BJ (cell line): ENCODE results near the gene SLC10A7. TPM values are rescaled to one million over a fixed set of nuclear protein-coding genes. Genes with fewer than 3 reads are reported as not detected.
A peak's percentile ranks its signal among the peaks of the same experiment; 100 is the strongest.

Experiments used
- CTCF ChIA-PET: fragments of 350-600 bp; formaldehyde crosslinking; extraction: SDS; loops from one replicate; lab custom pipeline; 2021; ENCODE audit warnings: antibody characterized with exemption, inconsistent platforms; lab: Yijun Ruan, JAX
- POLR2A ChIA-PET: fragments of 300-600 bp; sonication (Branson Sonifier 250); formaldehyde crosslinking; extraction: SDS; loops from one replicate; lab custom pipeline; 2021; ENCODE audit warnings: antibody characterized with exemption; lab: Charles Lee
- DNase-seq: peaks from one replicate; pipeline ENCODE4 v3.0.0-alpha.2; 2011; ENCODE audit warnings: low read depth
- H3K27me3 ChIP-seq: 2 replicates; pipeline ENCODE4 v1.6.0; 2011; ENCODE audit warnings: low read length; ENCODE audit not compliant: control insufficient read depth, insufficient read depth
- H3K36me3 ChIP-seq: 2 replicates; pipeline ENCODE4 v1.5.1; 2011; ENCODE audit warnings: low read length; ENCODE audit not compliant: control insufficient read depth, insufficient read depth
- H3K4me3 ChIP-seq: 2 replicates; pipeline ENCODE4 v1.5.1; 2011; ENCODE audit warnings: low read depth, mild to moderate bottlenecking, control low read depth, low read length
- CTCF ChIP-seq: IDR thresholded peaks from 2 replicates; pipeline ENCODE4 v1.5.1; 2011; ENCODE audit warnings: low read depth, mild to moderate bottlenecking, control low read depth, inconsistent platforms, low read length, moderate library complexity; ENCODE audit not compliant: insufficient read depth
- polyA minus RNA-seq: library from RNA; depleted of rRNA, polyadenylated mRNA; stranded (reverse); fragments of >200 nt; gene quantifications from 2 replicates; pipeline ENCODE4 v1.2.3, GENCODE V29; 2011; rRNA and poly(A)+ RNA removed
- polyA plus RNA-seq: library from polyadenylated mRNA; depleted of rRNA; stranded (reverse); fragments of >200 nt; gene quantifications from 2 replicates; pipeline ENCODE4 v1.2.3, GENCODE V29; 2011; rRNA removed

SLC10A7 gene
- 3.9 and 8.3 TPM in 2 replicates for polyA plus RNA-seq
- 5.3 and 5.8 TPM in 2 replicates for polyA minus RNA-seq

- Histone ChIP-seq H3K4me3 (peak within 1 kb of the TSS; percentile 68), H3K27me3 (no peaks in the 10 kb centered on the region), H3K36me3 (no peaks in the 10 kb centered on the region)
- CTCF ChIA-PET = no interaction called here
- DNase-seq = no peak
- no peak for TF ChIP-seq CTCF
- POLR2A ChIA-PET = interaction anchor here (0.6 kb wide), 1 partner anchor 56 kb away, joined by 3 read pairs; no protein-coding TSS in a partner anchor
Measured at GRCh38 chr4:146521541-146522097, at the start of gene SLC10A7. TSS of gene SLC10A7 (minus strand) at chr4:146521940. CDS start at chr4:146521717, 223 bp downstream.

GRCh38 chr4:146567396-146567795 lies 45.7 kb upstream of the SLC10A7 start:
- no peak overlapping the region for H3K4me3 ChIP-seq
- no peaks in the 10 kb centered on the region; the same call in 1 of the 2 replicates for H3K27me3 ChIP-seq
- DNase-seq = no peak
- POLR2A ChIA-PET = no interaction called here
- TF ChIP-seq CTCF = no peak
- CTCF ChIA-PET = no interaction called here
- no peaks in the 10 kb centered on the region for H3K36me3 ChIP-seq

GRCh38 chr4:146564492-146564891 lies 42.8 kb upstream of the SLC10A7 start:
- DNase-seq = no peak
- TF ChIP-seq CTCF = no peak
- H3K36me3 ChIP-seq = no peaks in the 10 kb centered on the region
- H3K27me3 ChIP-seq = no peaks in the 10 kb centered on the region; the same call in 1 of the 2 replicates
- CTCF ChIA-PET = no interaction called here
- H3K4me3 ChIP-seq = no peak overlapping the region
- POLR2A ChIA-PET = no interaction called here

GRCh38 chr4:146550161-146550560 lies 28.4 kb upstream of the SLC10A7 start:
- POLR2A ChIA-PET = no interaction called here
- no peak for DNase-seq
- no peak for TF ChIP-seq CTCF
- no peaks in the 10 kb centered on the region for H3K36me3 ChIP-seq
- no peaks in the 10 kb centered on the region; the same call in 1 of the 2 replicates for H3K27me3 ChIP-seq
- no peak overlapping the region for H3K4me3 ChIP-seq
- CTCF ChIA-PET = interaction anchor here (0.8 kb wide), 1 partner anchor 8 kb away, joined by 3 read pairs; no protein-coding TSS in a partner anchor

GRCh38 chr4:146548443-146548842 lies 26.7 kb upstream of the SLC10A7 start:
- no peak for TF ChIP-seq CTCF
- H3K36me3 ChIP-seq = no peaks in the 10 kb centered on the region
- no peaks in the 10 kb centered on the region; the same call in 1 of the 2 replicates for H3K27me3 ChIP-seq
- H3K4me3 ChIP-seq = no peak overlapping the region
- ChIA-PET POLR2A (no interaction called here), CTCF (interaction anchor here (0.7 kb wide), 1 partner anchor 60 kb away, joined by 3 read pairs; no protein-coding TSS in a partner anchor)
- no peak for DNase-seq
